Esophagus squamous epithelium (tissue), 5 donors: ENCODE data around the gene TF. TPM values are rescaled to one million over a fixed set of nuclear protein-coding genes. Genes with fewer than 3 reads are reported as not detected.
A peak's percentile ranks its signal among the peaks of the same experiment; 100 is the strongest.

ENCODE experiments used
- DNase-seq: peaks from one replicate; lab custom pipeline; 2025; lab: John Stamatoyannopoulos, UW
- H3K27ac ChIP-seq, 4 donors: fragments of 200-600 bp; sonication (generic); one replicate each; pipeline ENCODE4 v1.5.1; 2016 to 2019; ENCODE audit warnings: mild to moderate bottlenecking in 1 of 4
- H3K27me3 ChIP-seq, 4 donors: fragments of 200-600 bp; sonication (generic); 1 replicate in 3 of 4; 2 replicates in 1 of 4; pipeline versions ENCODE4 v1.5.1 to v1.6.0; 2017 to 2021; ENCODE audit warnings: antibody characterized with exemption in 1 of 4
- H3K36me3 ChIP-seq, 3 donors: fragments of 200-600 bp; sonication (generic); one replicate each; pipeline ENCODE4 v1.5.1; 2016 to 2019
- H3K4me1 ChIP-seq, 3 donors: fragments of 200-600 bp; sonication (generic); one replicate each; pipeline ENCODE4 v1.5.1; 2017 to 2019
- H3K4me3 ChIP-seq, 4 donors: fragments of 200-600 bp; sonication (generic); 1 replicate in 3 of 4; 2 replicates in 1 of 4; pipeline ENCODE4 v1.5.1; 2016 to 2019; ENCODE audit warnings: mild to moderate bottlenecking in 2 of 4, moderate library complexity in 1 of 4
- H3K9me3 ChIP-seq, 3 donors: fragments of 200-600 bp; sonication (generic); one replicate each; pipeline ENCODE4 v1.5.1; 2016 to 2019
- CTCF ChIP-seq, 6 experiments: fragments of 450-650 bp in 4 of 6; fragments of 200-600 bp in 2 of 6; sonication (generic) in 2 of 6; IDR thresholded peaks; one replicate each; pipeline ENCODE4 v1.5.1; 2016 to 2019; ENCODE audit warnings: antibody characterized with exemption in 6 of 6, mild to moderate bottlenecking in 4 of 6, moderate library complexity in 4 of 6
- POLR2A ChIP-seq, 4 donors: fragments of 450-650 bp; IDR thresholded peaks; one replicate each; pipeline ENCODE4 v1.6.1; 2017; ENCODE audit warnings: antibody characterized with exemption in 4 of 4, mild to moderate bottlenecking in 4 of 4, moderate library complexity in 3 of 4
- WGBS, 2 donors: methylation state at CpG; one replicate each; pipeline ENCODE4 v1.1.5; 2018; 5-methylcytosine and 5-hydroxymethylcytosine counted together
- intact Hi-C: fragments of 100-400 bp; cut with DNase I; formaldehyde crosslinking; loops from one replicate; pipeline ENCODE4 v1.15.0; 2022
- total RNA-seq, 4 donors: library from RNA; depleted of rRNA; stranded (reverse); fragments of >200 nt; gene quantifications; one replicate each; pipeline ENCODE4 v1.1.0, GENCODE V29; 2016
- donor health status: DM: yes; HTN: yes; CAD: no.

Gene TF
- total RNA-seq, 4 donors from 2014 or later = 0.53 to 17.9 (median 9.4) TPM

- Histone ChIP-seq H3K27ac (peak within 1 kb of the TSS; percentile 78 to 87 (median 82)), H3K27me3 (no peaks in the 10 kb centered on the region), H3K4me3 (peak within 1 kb of the TSS; percentile 86 to 99 (median 90)), H3K9me3 (no peaks in the 10 kb centered on the region), H3K36me3 (peaks cover 0 to 36% (median under 1%) of the 10 kb centered on the region in 3 donors), H3K4me1 (peaks cover 10 to 28% (median 16%) of the 10 kb centered on the region in 3 donors)
- intact Hi-C loops = no loop called here
- TF ChIP-seq CTCF (IDR thresholded peaks at IDR 0.05) (peak in 1 of 6 experiments; percentile 30), POLR2A (IDR thresholded peaks at IDR 0.05) (peak in 2 of 4 donors; percentile 43 to 72)
- WGBS, 2 donors = 0 to 1% methylated on average over 10 to 20 of the region's 53 CpGs
- DNase-seq = peak; percentile 64
These were observed 59.7 kb downstream of the TF start, which contains the start of gene SRPRB for GRCh38 chr3:133805702-133806475. Gene SRPRB, plus strand, starts transcription at chr3:133805815. Its CDS starts 34 bp downstream, at chr3:133805849.

- Histone ChIP-seq H3K4me1 (peaks cover 0 to 3% (median 0%) of the 10 kb centered on the region in 3 donors), H3K4me3 (no peak overlapping the region), H3K27ac (no peak overlapping the region), H3K9me3 (no peaks in the 10 kb centered on the region), H3K36me3 (peaks cover 0 to 100% (median 14%) of the 10 kb centered on the region in 3 donors), H3K27me3 (no peaks in the 10 kb centered on the region)
- DNase-seq = no peak
- 86 to 90% methylated on average over 1 of the region's 1 CpG for WGBS, 2 donors
- intact Hi-C loops = no loop called here
- TF ChIP-seq POLR2A (IDR thresholded peaks at IDR 0.05) (no peak), CTCF (IDR thresholded peaks at IDR 0.05) (no peak)
These were observed 66.7 kb downstream of the TF start for GRCh38 chr3:133812872-133813271.

GRCh38 chr3:133815386-133815785 is 69.2 kb downstream of the TF start:
- 61 to 77% methylated on average over 2 of the region's 2 CpGs for WGBS, 2 donors
- Histone ChIP-seq H3K4me3 (no peak overlapping the region), H3K36me3 (peaks cover under 1 to 92% (median 14%) of the 10 kb centered on the region in 3 donors), H3K4me1 (peaks cover 0 to 20% (median 9%) of the 10 kb centered on the region in 3 donors), H3K27ac (no peak overlapping the region), H3K9me3 (no peaks in the 10 kb centered on the region), H3K27me3 (no peaks in the 10 kb centered on the region)
- intact Hi-C loops = no loop called here
- TF ChIP-seq POLR2A (IDR thresholded peaks at IDR 0.05) = no peak
- no peak for DNase-seq

- Histone ChIP-seq H3K27ac (peak overlapping the region in 3 of 4 donors; percentile 16 to 45 (median 20)), H3K4me1 (peaks cover 0 to 35% (median 19%) of the 10 kb centered on the region in 3 donors), H3K9me3 (no peaks in the 10 kb centered on the region), H3K27me3 (no peaks in the 10 kb centered on the region), H3K4me3 (no peak overlapping the region), H3K36me3 (peaks cover 13 to 92% (median 18%) of the 10 kb centered on the region in 3 donors)
- DNase-seq = no peak
- intact Hi-C loops = loop anchor here (5.0 to 10.0 kb wide), 2 partner anchors 107 to 155 kb away; partner anchors contain the start of gene TOPBP1
- TF ChIP-seq CTCF (IDR thresholded peaks at IDR 0.05) (peak in 1 of 6 experiments; percentile 7), POLR2A (IDR thresholded peaks at IDR 0.05) (no peak)
- WGBS, 2 donors = 39 to 52% methylated on average over 4 of the region's 4 CpGs
These were observed 73.9 kb downstream of the TF start for GRCh38 chr3:133820129-133820528.

GRCh38 chr3:133820889-133821675 is 74.9 kb downstream of the TF start:
- Histone ChIP-seq H3K27me3 (no peaks in the 10 kb centered on the region), H3K36me3 (peaks cover 9 to 90% (median 18%) of the 10 kb centered on the region in 3 donors), H3K4me1 (peaks cover 0 to 35% (median 19%) of the 10 kb centered on the region in 3 donors), H3K27ac (peak overlapping the region; percentile 15 to 45 (median 28)), H3K9me3 (no peaks in the 10 kb centered on the region), H3K4me3 (no peak overlapping the region)
- no peak for DNase-seq
- TF ChIP-seq CTCF (IDR thresholded peaks at IDR 0.05) (no peak), POLR2A (IDR thresholded peaks at IDR 0.05) (no peak)
- 70 to 96% methylated on average over 2 to 3 of the region's 3 CpGs for WGBS, 2 donors
- intact Hi-C loops = loop anchor here (5.0 to 10.0 kb wide), 2 partner anchors 106 to 156 kb away; partner anchors contain the start of gene TOPBP1
